C4-2B (cell line): ENCODE results near the gene LIPG.
"Not testable (repeated sequence)": the region's sequence is repeated elsewhere in the genome, so short reads cannot be mapped to it uniquely, and the experiment has no call there.

Source experiments
- H3K27ac ChIP-seq: fragments of 450-650 bp; 2 replicates; pipeline ENCODE4 v1.5.1; 2017
- CTCF ChIP-seq: fragments of 450-650 bp; conservative IDR thresholded peaks from 2 replicates; pipeline ENCODE4 v1.5.1; 2017; ENCODE audit warnings: mild to moderate bottlenecking
- ZFX ChIP-seq: fragments of 450-650 bp; IDR thresholded peaks from 2 replicates; pipeline ENCODE4 v1.6.1; 2017

Gene LIPG

GRCh38 chr18:49566217-49566770 lies 4.4 kb downstream of the LIPG start:
- TF ChIP-seq CTCF (no peak), ZFX (no peak)
- no peak overlapping the region for H3K27ac ChIP-seq

DNA sequence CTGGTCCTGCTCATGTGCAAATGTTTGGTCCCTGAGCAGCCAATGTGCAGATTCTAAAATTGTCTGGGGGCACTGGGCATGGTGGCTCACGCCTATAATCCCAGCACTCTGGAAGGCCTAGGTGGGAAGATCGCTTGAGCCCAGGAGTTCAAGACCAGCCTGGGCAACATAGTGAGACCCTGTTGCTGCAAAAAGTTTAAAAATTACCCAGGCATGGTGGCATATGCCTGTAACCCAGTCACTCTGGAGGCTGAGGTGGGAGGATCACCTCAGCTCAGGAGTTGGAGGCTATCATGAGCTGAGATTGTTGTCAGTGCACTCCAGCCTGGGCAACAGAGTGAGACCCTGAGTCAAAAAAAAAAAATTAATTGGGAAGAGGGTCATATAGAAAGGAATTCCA lies 5.1 kb downstream of the LIPG start:
- TF ChIP-seq CTCF (no peak), ZFX (no peak)
- H3K27ac ChIP-seq = no peak overlapping the region

DNA sequence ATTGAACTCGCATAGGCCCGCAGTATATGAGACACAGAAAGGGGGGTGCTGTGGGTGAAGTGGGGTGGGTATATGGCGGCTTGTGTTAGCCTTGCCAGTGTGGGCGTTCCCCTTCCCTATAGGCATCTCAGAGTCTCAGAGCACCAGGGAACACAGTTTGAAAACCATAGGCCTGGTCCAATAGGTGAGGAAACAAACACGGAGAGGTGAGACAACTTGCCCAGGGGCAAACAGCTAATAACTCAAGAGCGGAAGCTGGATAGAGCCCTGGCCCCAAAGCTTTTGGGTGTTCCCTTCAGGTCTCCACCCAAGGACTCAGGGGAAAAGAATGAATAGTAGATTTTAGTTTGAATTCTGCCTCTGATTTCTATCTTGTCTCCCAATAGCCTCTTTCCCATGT lies 7.9 kb downstream of the LIPG start:
- TF ChIP-seq ZFX (no peak), CTCF (no peak)
- no peak overlapping the region for H3K27ac ChIP-seq

DNA sequence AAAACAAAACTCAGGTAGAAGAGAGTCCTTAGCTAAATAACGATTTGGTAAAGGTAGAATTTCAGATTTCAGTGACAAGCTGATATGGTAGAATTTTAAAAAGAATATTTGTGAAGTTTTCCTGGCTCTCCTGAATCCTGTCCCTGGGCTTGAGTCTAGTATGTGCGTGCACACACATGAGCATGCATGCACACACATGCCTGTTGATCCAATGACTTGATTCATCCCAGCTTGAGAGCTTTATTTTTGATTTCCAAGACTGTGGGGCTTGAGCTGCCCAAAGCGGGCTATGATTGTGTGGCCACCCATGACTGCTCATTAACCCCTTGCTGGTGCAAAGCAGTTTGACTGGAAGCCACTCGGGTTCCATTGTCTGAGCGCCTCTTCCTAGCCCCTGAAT lies 9.0 kb downstream of the LIPG start:
- no peak overlapping the region for H3K27ac ChIP-seq
- no peak for TF ChIP-seq CTCF
- TF ChIP-seq ZFX = no peak

DNA sequence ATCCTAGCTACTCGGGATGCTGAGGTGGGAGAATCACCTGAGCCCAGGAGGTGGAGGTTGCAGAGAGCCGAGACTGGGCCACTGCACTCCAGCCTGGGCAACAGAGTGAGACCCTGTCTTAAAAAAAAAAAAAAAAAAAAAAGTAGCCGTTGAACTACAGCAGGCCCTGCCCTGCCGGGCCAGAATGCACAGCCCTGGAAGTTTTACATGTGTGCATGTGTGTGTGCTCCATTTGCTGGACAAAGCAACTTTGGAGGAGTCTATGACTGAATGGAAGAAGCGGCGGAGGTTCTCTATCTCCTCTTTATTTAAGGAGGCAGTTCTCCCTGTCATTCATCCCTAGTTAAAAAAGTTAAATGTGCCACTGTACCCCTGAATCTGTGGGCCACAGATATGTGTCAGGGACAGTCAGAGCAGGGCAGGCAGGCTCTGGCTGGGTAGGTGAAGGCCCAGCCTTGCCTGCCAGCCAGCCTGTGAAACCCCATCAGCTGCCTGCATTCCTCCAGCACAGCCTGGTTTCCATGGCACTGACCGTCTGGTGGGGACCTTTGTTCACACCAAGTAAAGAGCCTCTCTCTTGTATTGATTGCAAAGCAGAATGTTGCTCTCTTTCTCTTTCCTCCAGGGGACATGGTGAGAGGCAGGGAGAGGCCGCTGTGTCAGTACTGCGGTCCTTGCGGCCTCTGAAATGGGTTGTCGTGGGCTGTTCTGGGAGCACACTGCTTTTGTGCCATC lies 10.9 kb downstream of the LIPG start:
- H3K27ac ChIP-seq = no peak overlapping the region
- TF ChIP-seq ZFX (no peak), CTCF (no peak)

DNA sequence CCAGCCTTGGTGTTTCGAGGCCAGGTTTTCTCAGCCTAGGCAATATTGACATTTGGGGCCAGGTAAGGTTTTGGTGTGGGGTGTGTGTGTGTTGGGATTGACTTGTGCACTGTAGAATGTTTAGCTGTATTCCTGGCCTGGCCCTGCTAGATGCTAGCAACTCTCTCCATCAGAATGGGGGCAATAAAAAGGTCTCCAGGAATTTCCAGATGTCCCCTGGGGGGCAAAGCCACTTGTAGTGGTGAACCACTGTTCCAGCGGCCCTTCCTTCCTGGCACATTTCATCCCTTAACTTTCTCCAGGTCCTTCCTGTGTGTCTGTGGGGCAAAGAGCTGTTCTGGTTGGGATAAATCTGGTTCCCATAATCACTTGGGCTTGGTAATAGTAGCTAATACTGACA lies 12.0 kb downstream of the LIPG start:
- H3K27ac ChIP-seq = no peak overlapping the region
- TF ChIP-seq CTCF (no peak), ZFX (no peak)

DNA sequence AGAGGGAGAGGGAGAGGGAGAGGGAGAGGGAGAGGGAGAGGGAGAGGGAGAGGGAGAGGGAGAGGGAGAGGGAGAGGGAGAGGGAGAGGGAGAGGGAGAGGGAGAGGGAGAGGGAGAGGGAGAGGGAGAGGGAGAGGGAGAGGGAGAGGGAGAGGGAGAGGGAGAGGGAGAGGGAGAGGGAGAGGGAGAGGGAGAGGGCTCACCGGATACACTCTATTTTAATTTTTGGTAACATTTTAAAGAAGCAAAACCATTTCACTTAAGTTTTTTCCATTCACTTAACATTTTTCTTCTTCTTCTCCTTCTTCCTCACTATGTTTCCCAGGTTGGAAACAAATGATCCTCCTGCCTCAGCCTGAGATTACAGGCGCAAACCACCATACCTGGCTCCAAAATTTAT lies 17.2 kb downstream of the LIPG start:
- H3K27ac ChIP-seq = not testable (repeated sequence)

- H3K27ac ChIP-seq = not testable (repeated sequence)
These were observed 17.7 kb downstream of the LIPG start for GRCh38 chr18:49579583-49579982.
